NCI-H2227 (cell line): ENCODE measurements around the gene EVA1A.
A peak's percentile ranks its signal among the peaks of the same experiment; 100 is the strongest.

Source experiments
- DNase-seq: peaks from one replicate; lab custom pipeline; 2025; ENCODE audit not compliant: unreplicated experiment; lab: John Stamatoyannopoulos, UW

EVA1A gene

GRCh38 chr2:75560768-75561565, at the start of gene EVA1A:
Gene EVA1A (minus strand): TSS chr2:75560939. CDS start chr2:75518140, 42,799 bp downstream.
- DNase-seq = peak; percentile 16

- no peak for DNase-seq
Measured at GRCh38 chr2:75609937-75610508, 49.3 kb upstream of the EVA1A start.

GRCh38 chr2:75609334-75609689, 48.6 kb upstream of the EVA1A start:
- DNase-seq = no peak

GRCh38 chr2:75608684-75609333, 48.1 kb upstream of the EVA1A start:
- peak; percentile 76 for DNase-seq

GRCh38 chr2:75607988-75608683, 47.4 kb upstream of the EVA1A start:
- no peak for DNase-seq

- no peak for DNase-seq
Measured at GRCh38 chr2:75607400-75607798, 46.7 kb upstream of the EVA1A start.

- no peak for DNase-seq
Measured at GRCh38 chr2:75606761-75607399, 46.1 kb upstream of the EVA1A start.

GRCh38 chr2:75605770-75606529, 45.2 kb upstream of the EVA1A start:
- no peak for DNase-seq

- no peak for DNase-seq
Measured at GRCh38 chr2:75604484-75604883, 43.7 kb upstream of the EVA1A start.

- no peak for DNase-seq
Measured at GRCh38 chr2:75603477-75603876, 42.7 kb upstream of the EVA1A start.

GRCh38 chr2:75602724-75603342, 42.1 kb upstream of the EVA1A start:
- DNase-seq = no peak

- DNase-seq = no peak
Measured at GRCh38 chr2:75600461-75601011, 39.8 kb upstream of the EVA1A start.

- DNase-seq = no peak
Measured at GRCh38 chr2:75598589-75599155, 37.9 kb upstream of the EVA1A start.

- DNase-seq = no peak
Measured at GRCh38 chr2:75597949-75598348, 37.2 kb upstream of the EVA1A start.

GRCh38 chr2:75596784-75597183, 36.0 kb upstream of the EVA1A start:
- no peak for DNase-seq

- DNase-seq = no peak
Measured at GRCh38 chr2:75595541-75596395, 35.0 kb upstream of the EVA1A start.

- no peak for DNase-seq
Measured at GRCh38 chr2:75594596-75594995, 33.9 kb upstream of the EVA1A start.

- no peak for DNase-seq
Measured at GRCh38 chr2:75592888-75593287, 32.1 kb upstream of the EVA1A start.
